Fibroblast of skin of right quadriceps (primary cell): ENCODE data around the gene FAM227A.
A peak's percentile ranks its signal among the peaks of the same experiment; 100 is the strongest.

Source experiments
- DNase-seq: peaks from one replicate; pipeline ENCODE4 v3.0.0-alpha.2; 2013

Gene FAM227A

GRCh38 chr22:38656256-38657044 is at the start of gene FAM227A, which contains the start of gene CBY1:
Gene FAM227A, minus strand, starts transcription at chr22:38656392. Its CDS starts 6,224 bp downstream, at chr22:38650168.
Gene CBY1, plus strand, starts transcription at chr22:38656638. Its CDS starts 11,417 bp downstream, at chr22:38668055.
- DNase-seq: peak; percentile 84

GRCh38 chr22:38705235-38706100 is 49.3 kb upstream of the FAM227A start, which contains the start of gene GTPBP1:
Gene GTPBP1, plus strand, starts transcription at chr22:38705944. Its CDS starts 12 bp downstream, at chr22:38705956.
- peak; percentile 100 for DNase-seq

- no peak for DNase-seq
Measured at GRCh38 chr22:38704654-38705234, 48.6 kb upstream of the FAM227A start.

GRCh38 chr22:38700789-38701628 is 44.8 kb upstream of the FAM227A start, which contains the start of gene JOSD1:
Gene JOSD1, minus strand, starts transcription at chr22:38700943. Its CDS starts 956 bp downstream, at chr22:38699987.
- peak; percentile 95 for DNase-seq

- DNase-seq: no peak
Measured at GRCh38 chr22:38700270-38700788, 44.1 kb upstream of the FAM227A start.

GRCh38 chr22:38699784-38700183 is 43.6 kb upstream of the FAM227A start:
- peak; percentile 53 for DNase-seq

GRCh38 chr22:38699143-38699542 is 43.0 kb upstream of the FAM227A start:
- DNase-seq: no peak

GRCh38 chr22:38698407-38699094 is 42.4 kb upstream of the FAM227A start:
- no peak for DNase-seq

- DNase-seq: no peak
Measured at GRCh38 chr22:38697425-38698089, 41.4 kb upstream of the FAM227A start.

- DNase-seq: peak; percentile 73
Measured at GRCh38 chr22:38696606-38697424, 40.6 kb upstream of the FAM227A start.

GRCh38 chr22:38694940-38695339 is 38.7 kb upstream of the FAM227A start:
- DNase-seq: no peak

GRCh38 chr22:38694049-38694448 is 37.9 kb upstream of the FAM227A start:
- DNase-seq: no peak

GRCh38 chr22:38689651-38690050 is 33.5 kb upstream of the FAM227A start:
- DNase-seq: no peak

- DNase-seq: no peak
Measured at GRCh38 chr22:38685761-38686160, 29.6 kb upstream of the FAM227A start.

- DNase-seq: no peak
Measured at GRCh38 chr22:38684895-38685294, 28.7 kb upstream of the FAM227A start.

GRCh38 chr22:38681582-38682335 is 25.6 kb upstream of the FAM227A start, which contains the start of gene TOMM22:
Gene TOMM22, plus strand, starts transcription at chr22:38681957. Its CDS starts 22 bp downstream, at chr22:38681979.
- DNase-seq: peak; percentile 82

GRCh38 chr22:38675833-38676232 is 19.6 kb upstream of the FAM227A start:
- DNase-seq: no peak

- DNase-seq: no peak
Measured at GRCh38 chr22:38674888-38675287, 18.7 kb upstream of the FAM227A start.
